ENCODE measurements around the gene COG8. TPM values are rescaled to one million over a fixed set of nuclear protein-coding genes. Genes with fewer than 3 reads are reported as not detected.
A peak's percentile ranks its signal among the peaks of the same experiment; 100 is the strongest.

Gene COG8
- total and polyA plus RNA-seq, 9 of the 15 experiments (the other 6 are each of a cell fraction or from before 2014, with no cell fraction given): 3.7 to 42.6 (median 30.1) TPM

DNA sequence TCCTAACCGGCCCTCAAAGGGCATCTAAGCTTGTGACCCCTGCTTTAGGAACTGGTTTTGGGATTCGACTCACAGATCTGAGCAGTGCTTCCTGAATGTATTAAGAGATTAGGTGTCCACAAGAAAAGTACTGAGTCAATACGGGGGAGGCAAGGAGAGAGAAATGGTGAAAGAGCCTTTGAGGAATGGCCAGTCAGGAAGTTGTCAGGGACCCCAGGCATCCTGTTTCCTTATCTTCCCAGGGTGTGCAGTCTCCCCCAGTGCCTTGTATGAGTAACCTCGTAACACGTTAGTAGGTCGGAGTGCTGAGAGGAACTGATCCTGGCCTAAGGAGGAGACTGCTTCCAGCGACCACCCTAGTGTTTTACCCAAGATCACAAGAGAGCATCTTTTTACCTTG lies 28.6 kb upstream of the COG8 start (continued):
- TF ChIP-seq NCOR1 (IDR thresholded peaks at IDR 0.05) (peak; percentile 45), ZNF282 (CRISPR knock-in tag; IDR thresholded peaks at IDR 0.05) (no peak), TAL1 (IDR thresholded peaks at IDR 0.05) (peak; percentile 36; the same call in 1 of the 2 replicates), ZKSCAN1 (IDR thresholded peaks at IDR 0.05; ENCODE audit: low read depth, low read length) (no peak), ZNF217 (CRISPR knock-in tag; IDR thresholded peaks at IDR 0.05) (no peak), POLR2B (IDR thresholded peaks at IDR 0.05; ENCODE audit: low read depth, partially characterized antibody) (no peak), KDM1A (IDR thresholded peaks at IDR 0.05) (peak; percentile 41 to 42; a peak in 2 of 4 replicates), ETV1 (tag; conservative IDR thresholded peaks at IDR 0.05; ENCODE audit: low read depth) (0 out of 2 replicates have a peak, but pooled peaks have one; percentile 40), KDM5B (IDR thresholded peaks at IDR 0.05; ENCODE audit: insufficient replicate concordance, low read depth, low read length) (no peak), RAD51 (IDR thresholded peaks at IDR 0.05; ENCODE audit: borderline replicate concordance, low read depth) (no peak), CCNT2 (IDR thresholded peaks at IDR 0.05; ENCODE audit: borderline replicate concordance, extremely low read depth, insufficient read length, low read depth, low read length) (peak; percentile 42), ILF3 (IDR thresholded peaks at IDR 0.05; ENCODE audit: borderline replicate concordance) (no peak), SAFB2 (IDR thresholded peaks at IDR 0.05; ENCODE audit: borderline replicate concordance, low read depth, low read length, severe bottlenecking) (no peak), ZKSCAN3 (CRISPR knock-in tag; IDR thresholded peaks at IDR 0.05) (no peak), TGIF2 (CRISPR knock-in tag; IDR thresholded peaks at IDR 0.05) (no peak), TAF7 (tag; IDR thresholded peaks at IDR 0.05) (no peak), TARDBP (IDR thresholded peaks at IDR 0.05) (no peak), KLF16 (IDR thresholded peaks at IDR 0.05) (0 out of 2 replicates have a peak, but pooled peaks have one; percentile 38), ETV5 (CRISPR knock-in tag; IDR thresholded peaks at IDR 0.05; ENCODE audit: low read depth) (peak; percentile 52; the same call in 1 of the 2 replicates)
- TF ChIP-seq, protein P1, sequence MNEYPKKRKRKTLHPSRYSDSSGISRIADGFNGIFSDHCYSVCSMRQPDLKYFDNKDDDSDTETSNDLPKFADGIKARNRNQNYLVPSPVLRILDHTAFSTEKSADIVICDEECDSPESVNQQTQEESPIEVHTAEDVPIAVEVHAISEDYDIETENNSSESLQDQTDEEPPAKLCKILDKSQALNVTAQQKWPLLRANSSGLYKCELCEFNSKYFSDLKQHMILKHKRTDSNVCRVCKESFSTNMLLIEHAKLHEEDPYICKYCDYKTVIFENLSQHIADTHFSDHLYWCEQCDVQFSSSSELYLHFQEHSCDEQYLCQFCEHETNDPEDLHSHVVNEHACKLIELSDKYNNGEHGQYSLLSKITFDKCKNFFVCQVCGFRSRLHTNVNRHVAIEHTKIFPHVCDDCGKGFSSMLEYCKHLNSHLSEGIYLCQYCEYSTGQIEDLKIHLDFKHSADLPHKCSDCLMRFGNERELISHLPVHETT (CRISPR knock-in tag; conservative IDR thresholded peaks at IDR 0.05 in 1 of 2, IDR thresholded peaks at IDR 0.05 in 1 of 2): no peak
- TF ChIP-seq, protein P2, sequence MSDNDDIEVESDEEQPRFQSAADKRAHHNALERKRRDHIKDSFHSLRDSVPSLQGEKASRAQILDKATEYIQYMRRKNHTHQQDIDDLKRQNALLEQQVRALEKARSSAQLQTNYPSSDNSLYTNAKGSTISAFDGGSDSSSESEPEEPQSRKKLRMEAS (CRISPR knock-in tag; IDR thresholded peaks at IDR 0.05): no peak
- TF ChIP-seq, protein P3, sequence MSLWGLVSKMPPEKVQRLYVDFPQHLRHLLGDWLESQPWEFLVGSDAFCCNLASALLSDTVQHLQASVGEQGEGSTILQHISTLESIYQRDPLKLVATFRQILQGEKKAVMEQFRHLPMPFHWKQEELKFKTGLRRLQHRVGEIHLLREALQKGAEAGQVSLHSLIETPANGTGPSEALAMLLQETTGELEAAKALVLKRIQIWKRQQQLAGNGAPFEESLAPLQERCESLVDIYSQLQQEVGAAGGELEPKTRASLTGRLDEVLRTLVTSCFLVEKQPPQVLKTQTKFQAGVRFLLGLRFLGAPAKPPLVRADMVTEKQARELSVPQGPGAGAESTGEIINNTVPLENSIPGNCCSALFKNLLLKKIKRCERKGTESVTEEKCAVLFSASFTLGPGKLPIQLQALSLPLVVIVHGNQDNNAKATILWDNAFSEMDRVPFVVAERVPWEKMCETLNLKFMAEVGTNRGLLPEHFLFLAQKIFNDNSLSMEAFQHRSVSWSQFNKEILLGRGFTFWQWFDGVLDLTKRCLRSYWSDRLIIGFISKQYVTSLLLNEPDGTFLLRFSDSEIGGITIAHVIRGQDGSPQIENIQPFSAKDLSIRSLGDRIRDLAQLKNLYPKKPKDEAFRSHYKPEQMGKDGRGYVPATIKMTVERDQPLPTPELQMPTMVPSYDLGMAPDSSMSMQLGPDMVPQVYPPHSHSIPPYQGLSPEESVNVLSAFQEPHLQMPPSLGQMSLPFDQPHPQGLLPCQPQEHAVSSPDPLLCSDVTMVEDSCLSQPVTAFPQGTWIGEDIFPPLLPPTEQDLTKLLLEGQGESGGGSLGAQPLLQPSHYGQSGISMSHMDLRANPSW (CRISPR knock-in tag; IDR thresholded peaks at IDR 0.05): no peak
- TF ChIP-seq, protein P4, sequence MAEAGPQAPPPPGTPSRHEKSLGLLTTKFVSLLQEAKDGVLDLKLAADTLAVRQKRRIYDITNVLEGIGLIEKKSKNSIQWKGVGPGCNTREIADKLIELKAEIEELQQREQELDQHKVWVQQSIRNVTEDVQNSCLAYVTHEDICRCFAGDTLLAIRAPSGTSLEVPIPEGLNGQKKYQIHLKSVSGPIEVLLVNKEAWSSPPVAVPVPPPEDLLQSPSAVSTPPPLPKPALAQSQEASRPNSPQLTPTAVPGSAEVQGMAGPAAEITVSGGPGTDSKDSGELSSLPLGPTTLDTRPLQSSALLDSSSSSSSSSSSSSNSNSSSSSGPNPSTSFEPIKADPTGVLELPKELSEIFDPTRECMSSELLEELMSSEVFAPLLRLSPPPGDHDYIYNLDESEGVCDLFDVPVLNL (CRISPR knock-in tag; IDR thresholded peaks at IDR 0.05; ENCODE audit: low read depth): no peak

Data from K562 (cell line).